Measurements from ENCODE around the gene PGM2L1. TPM values are rescaled to one million over a fixed set of nuclear protein-coding genes. Genes with fewer than 3 reads are reported as not detected.
A peak's percentile ranks its signal among the peaks of the same experiment; 100 is the strongest.

The PGM2L1 gene
- total RNA-seq, 1 experiment from 2014 or later: 7.8 TPM

GRCh38 chr11:74403607-74404321 is 5.5 kb upstream of the PGM2L1 start:
- Histone ChIP-seq H3K4me3 (no peak overlapping the region), H3K79me2 (ENCODE audit: low read depth) (no peaks in the 10 kb centered on the region), H3K9me3 (ENCODE audit: insufficient read depth, low read depth) (no peaks in the 10 kb centered on the region), H3K4me2 (no peak overlapping the region), H2AFZ (no peak overlapping the region), H3K4me1 (replicated peaks; ENCODE audit: insufficient read depth) (peaks cover 6% of the 10 kb centered on the region; the same call in 1 of the 2 replicates), H3K36me3 (ENCODE audit: low read depth) (no peaks in the 10 kb centered on the region), H3K27me3 (ENCODE audit: insufficient read depth, low read depth) (no peaks in the 10 kb centered on the region), H3F3A (ENCODE audit: insufficient read depth, low read depth) (no peaks in the 10 kb centered on the region), H3K27ac (no peak overlapping the region), H4K20me1 (ENCODE audit: insufficient read depth) (no peaks in the 10 kb centered on the region), H3K9me2 (ENCODE audit: insufficient read depth) (no peaks in the 10 kb centered on the region)
- POLR2A ChIA-PET (ENCODE audit: unreplicated experiment): no interaction called here
- DNase-seq: no peak
- no peak for TF ChIP-seq CTCF (conservative IDR thresholded peaks at IDR 0.05)
- TF ChIP-seq EZH2 (IDR thresholded peaks at IDR 0.05; ENCODE audit: low read depth): no peak
- no TSS peak for BruUV-seq (replicated peaks)
- intact Hi-C loops (cut with micrococcal nuclease; ENCODE audit: unreplicated experiment): no loop called here
- CTCF ChIA-PET: no interaction called here

- no peaks in the 10 kb centered on the region for H3K27me3 ChIP-seq (ENCODE audit: insufficient read depth, low read depth)
- H3K27ac ChIP-seq: no peak overlapping the region
- H3K79me2 ChIP-seq (ENCODE audit: low read depth): no peaks in the 10 kb centered on the region
- H3K36me3 ChIP-seq (ENCODE audit: low read depth): no peaks in the 10 kb centered on the region
- no peaks in the 10 kb centered on the region for H4K20me1 ChIP-seq (ENCODE audit: insufficient read depth)
- no peak for DNase-seq
- H3K9me2 ChIP-seq (ENCODE audit: insufficient read depth): no peaks in the 10 kb centered on the region
- H3K4me1 ChIP-seq (replicated peaks; ENCODE audit: insufficient read depth): peaks cover 14% of the 10 kb centered on the region
- BruUV-seq (replicated peaks): no TSS peak
- no peak overlapping the region for H3K4me3 ChIP-seq
- no peaks in the 10 kb centered on the region for H3K9me3 ChIP-seq (ENCODE audit: insufficient read depth, low read depth)
- H2AFZ ChIP-seq: no peak overlapping the region
- TF ChIP-seq CTCF (conservative IDR thresholded peaks at IDR 0.05): no peak
- TF ChIP-seq EZH2 (IDR thresholded peaks at IDR 0.05; ENCODE audit: low read depth): no peak
- H3F3A ChIP-seq (ENCODE audit: insufficient read depth, low read depth): no peaks in the 10 kb centered on the region
- intact Hi-C loops (cut with micrococcal nuclease; ENCODE audit: unreplicated experiment): no loop called here
- ChIA-PET POLR2A (ENCODE audit: unreplicated experiment) (no interaction called here), CTCF (no interaction called here)
- H3K4me2 ChIP-seq: no peak overlapping the region
Observed at GRCh38 chr11:74400606-74401005, 2.4 kb upstream of the PGM2L1 start.

- ChIA-PET CTCF (no interaction called here), POLR2A (ENCODE audit: unreplicated experiment) (interaction anchor here (0.6 to 1.2 kb wide), 3 partner anchors 96 to 645 kb away, joined by 3 to 9 read pairs (median 6); partner anchors contain the start of gene LIPT2)
- no peaks in the 10 kb centered on the region for H3K36me3 ChIP-seq (ENCODE audit: low read depth)
- no peak overlapping the region for H3K27ac ChIP-seq
- peaks cover 14% of the 10 kb centered on the region for H3K4me1 ChIP-seq (replicated peaks; ENCODE audit: insufficient read depth)
- peak; percentile 56 to 81 for DNase-seq
- peak overlapping the region; percentile 98 for H2AFZ ChIP-seq
- peak overlapping the region; percentile 90 for H3K4me2 ChIP-seq
- H3K79me2 ChIP-seq (ENCODE audit: low read depth): no peaks in the 10 kb centered on the region
- BruUV-seq (replicated peaks): TSS peak; percentile 64
- intact Hi-C loops (cut with micrococcal nuclease; ENCODE audit: unreplicated experiment): loop anchor here (2.0 to 5.0 kb wide), 3 partner anchors 19 to 195 kb away; partner anchors contain the start of gene POLD3
- H4K20me1 ChIP-seq (ENCODE audit: insufficient read depth): no peaks in the 10 kb centered on the region
- no peaks in the 10 kb centered on the region for H3F3A ChIP-seq (ENCODE audit: insufficient read depth, low read depth)
- H3K9me3 ChIP-seq (ENCODE audit: insufficient read depth, low read depth): no peaks in the 10 kb centered on the region
- no peaks in the 10 kb centered on the region for H3K9me2 ChIP-seq (ENCODE audit: insufficient read depth)
- peak overlapping the region; percentile 76 for H3K4me3 ChIP-seq
- no peaks in the 10 kb centered on the region for H3K27me3 ChIP-seq (ENCODE audit: insufficient read depth, low read depth)
- no peak for TF ChIP-seq EZH2 (IDR thresholded peaks at IDR 0.05; ENCODE audit: low read depth)
- TF ChIP-seq CTCF (conservative IDR thresholded peaks at IDR 0.05): peak; percentile 28; the same call in 1 of the 2 replicates
Observed at GRCh38 chr11:74397501-74398243, 561 bp downstream of the PGM2L1 start.
